Lower leg skin (tissue), 4 donors: ENCODE data around the gene FZR1. TPM values are rescaled to one million over a fixed set of nuclear protein-coding genes. Genes with fewer than 3 reads are reported as not detected.
"Not testable (repeated sequence)": the region's sequence is repeated elsewhere in the genome, so short reads cannot be mapped to it uniquely, and the experiment has no call there.

Source experiments
- DNase-seq, 2 donors: peaks; one replicate each; pipeline ENCODE4 v3.0.0-alpha.2; 2019; ENCODE audit warnings: low spot score in 2 of 2
- H3K4me3 ChIP-seq: fragments of 200-600 bp; sonication (generic); 2 replicates; pipeline ENCODE4 v1.5.1; 2017; ENCODE audit warnings: mild to moderate bottlenecking, low read depth; ENCODE audit not compliant: poor library complexity, severe bottlenecking
- CTCF ChIP-seq, 3 donors: fragments of 450-650 bp; IDR thresholded peaks; one replicate each; pipeline ENCODE4 v1.5.1; 2016; ENCODE audit warnings: antibody characterized with exemption in 3 of 3, mild to moderate bottlenecking in 3 of 3, moderate library complexity in 2 of 3
- POLR2A ChIP-seq, 2 donors: fragments of 450-650 bp; IDR thresholded peaks; one replicate each; pipeline ENCODE4 v1.6.1; 2016 to 2017; ENCODE audit warnings: antibody characterized with exemption in 2 of 2, mild to moderate bottlenecking in 1 of 2, moderate library complexity in 1 of 2
- WGBS, 2 donors: methylation state at CpG; one replicate each; pipeline ENCODE4 v1.1.5; 2018; 5-methylcytosine and 5-hydroxymethylcytosine counted together
- intact Hi-C: fragments of 100-400 bp; cut with DNase I; formaldehyde crosslinking; loops from one replicate; pipeline ENCODE4 v1.15.0; 2023; ENCODE audit warnings: low total_unique reads
- total RNA-seq, 4 donors: library from RNA; depleted of rRNA; stranded (reverse); fragments of >200 nt; gene quantifications; one replicate each; pipeline ENCODE4 v1.1.0, GENCODE V29; 2016

The FZR1 gene
- total RNA-seq, 4 donors from 2014 or later, result 50.9 to 63.3 (median 57.2) TPM

GRCh38 chr19:3563709-3564524, 57.8 kb downstream of the FZR1 start:
- intact Hi-C loops, result no loop called here
- H3K4me3 ChIP-seq, result no peak overlapping the region
- no peak for DNase-seq
- 77 to 80% methylated on average over 17 of the region's 17 CpGs for WGBS, 2 donors
- TF ChIP-seq CTCF (IDR thresholded peaks at IDR 0.05), result no peak
- no peak for TF ChIP-seq POLR2A (IDR thresholded peaks at IDR 0.05)

GRCh38 chr19:3565139-3565538, 59.0 kb downstream of the FZR1 start:
- intact Hi-C loops, result no loop called here
- H3K4me3 ChIP-seq, result no peak overlapping the region
- TF ChIP-seq CTCF (IDR thresholded peaks at IDR 0.05) (no peak), POLR2A (IDR thresholded peaks at IDR 0.05) (no peak)
- DNase-seq, result no peak
- WGBS, 2 donors, result 87 to 92% methylated on average over 19 of the region's 19 CpGs

- H3K4me3 ChIP-seq, intact Hi-C loops, DNase-seq: not testable (repeated sequence)
- 80 to 83% methylated on average over 11 of the region's 11 CpGs for WGBS, 2 donors
Observed at GRCh38 chr19:3570042-3570441, 63.9 kb downstream of the FZR1 start.

- no peak for DNase-seq
- WGBS, 2 donors, result 76 to 79% methylated on average over 7 of the region's 7 CpGs
- no peak for TF ChIP-seq POLR2A (IDR thresholded peaks at IDR 0.05)
- TF ChIP-seq CTCF (IDR thresholded peaks at IDR 0.05), result no peak
- H3K4me3 ChIP-seq, result no peak overlapping the region
- intact Hi-C loops, result no loop called here
Observed at GRCh38 chr19:3570606-3571011, 64.5 kb downstream of the FZR1 start.

GRCh38 chr19:3572132-3572854, 66.2 kb downstream of the FZR1 start:
- 1 to 5% methylated on average over 10 to 29 of the region's 48 CpGs for WGBS, 2 donors
- intact Hi-C loops, result no loop called here
- H3K4me3 ChIP-seq, result no peak overlapping the region
- TF ChIP-seq CTCF (IDR thresholded peaks at IDR 0.05) (no peak), POLR2A (IDR thresholded peaks at IDR 0.05) (no peak)
- DNase-seq, result peak; percentile 100

- DNase-seq, result no peak
- 0% methylated on average over 2 to 13 of the region's 30 CpGs for WGBS, 2 donors
- intact Hi-C loops, result no loop called here
- no peak for TF ChIP-seq POLR2A (IDR thresholded peaks at IDR 0.05)
- TF ChIP-seq CTCF (IDR thresholded peaks at IDR 0.05), result no peak
- peak within 1 kb of the TSS; percentile 84 for H3K4me3 ChIP-seq
Observed at GRCh38 chr19:3572855-3573161, 66.7 kb downstream of the FZR1 start, which contains the start of gene HMG20B. Gene HMG20B, plus strand, starts transcription at chr19:3572944. Its CDS starts 366 bp downstream, at chr19:3573310.
